Smooth muscle cell of the pulmonary artery (primary cell): ENCODE results near the gene EEF1AKMT3. TPM values are rescaled to one million over a fixed set of nuclear protein-coding genes. Genes with fewer than 3 reads are reported as not detected.

Experiments used
- total RNA-seq: library from RNA; depleted of rRNA; stranded (reverse); fragments of >200 nt; gene quantifications from 2 replicates; pipeline ENCODE4 v1.2.3, GENCODE V29; 2014

Gene EEF1AKMT3
- 6.1 and 10.7 TPM in 2 replicates for total RNA-seq

DNA sequence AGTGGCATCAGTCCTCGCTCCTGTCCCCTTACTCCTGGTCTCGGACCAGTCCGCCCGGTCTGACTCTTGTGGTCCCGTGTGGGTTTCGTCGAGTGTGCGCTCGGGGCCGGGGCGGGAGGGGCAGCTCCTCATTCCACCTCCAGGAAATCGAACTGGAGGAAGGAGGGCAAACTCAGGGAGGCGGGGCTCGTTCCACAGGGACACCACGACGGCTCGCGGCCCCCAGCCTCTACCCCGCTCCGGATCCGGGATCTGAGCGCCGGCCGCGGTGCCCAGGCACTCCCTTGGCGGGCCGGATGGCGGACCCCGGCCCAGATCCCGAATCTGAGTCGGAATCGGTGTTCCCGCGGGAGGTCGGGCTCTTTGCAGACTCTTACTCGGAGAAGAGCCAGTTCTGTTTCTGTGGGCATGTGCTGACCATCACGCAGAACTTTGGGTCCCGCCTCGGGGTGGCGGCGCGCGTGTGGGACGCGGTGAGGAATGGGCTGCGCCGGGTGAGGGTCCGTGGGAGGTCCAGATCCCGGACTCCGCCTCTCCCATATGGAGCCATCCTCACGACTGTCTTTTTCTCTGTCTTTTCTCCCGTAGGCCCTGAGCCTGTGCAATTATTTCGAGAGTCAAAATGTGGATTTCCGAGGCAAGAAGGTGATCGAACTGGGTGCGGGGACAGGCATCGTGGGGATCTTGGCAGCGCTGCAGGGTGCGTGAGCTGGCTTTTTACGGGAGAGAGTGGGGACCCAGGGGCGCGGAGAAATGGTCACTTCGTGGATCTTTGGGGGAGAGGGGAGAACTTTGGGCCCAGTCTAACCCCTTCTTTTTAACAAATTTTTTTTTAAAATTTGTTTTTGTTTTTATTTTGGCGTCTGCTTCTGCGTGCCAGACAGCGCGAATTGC is at the start of gene EEF1AKMT3:
TSS of gene EEF1AKMT3 (plus strand) at position 186 of the 894 bp plus-strand sequence. CDS start at position 297, 111 bp downstream.

DNA sequence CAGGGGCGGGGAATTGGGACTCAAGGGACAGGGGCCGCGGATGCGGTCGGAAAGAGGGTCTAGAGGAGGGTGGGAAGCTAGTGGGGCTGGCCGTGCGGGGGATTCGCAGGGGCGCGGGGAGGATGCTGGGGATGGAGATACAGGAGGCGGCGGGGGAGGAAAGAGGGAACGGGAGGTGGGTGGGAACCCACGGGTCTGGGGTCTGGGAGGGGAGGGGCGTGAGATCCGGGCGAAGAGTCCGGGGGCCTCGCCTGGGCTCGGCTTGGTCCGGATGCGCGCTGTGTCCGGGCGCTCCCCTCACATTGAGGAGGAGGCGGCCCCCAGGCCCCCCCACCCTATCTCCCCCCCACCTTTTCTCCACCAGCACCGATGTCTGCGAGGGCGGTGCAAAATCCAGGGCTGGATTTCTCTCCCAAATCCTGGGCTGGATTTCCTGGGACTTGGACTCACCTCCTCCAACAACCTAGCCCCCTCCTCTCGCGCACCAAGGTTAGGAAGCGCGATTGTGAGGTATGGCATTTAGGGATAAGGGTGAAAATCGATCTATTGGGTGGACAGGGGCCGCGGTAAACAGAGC is 33.7 kb upstream of the EEF1AKMT3 start, which contains the start of gene AGAP2:
TSS of gene AGAP2 (minus strand) at position 82 of the 577 bp plus-strand sequence. CDS start 496 bp downstream, outside the sequence.

DNA sequence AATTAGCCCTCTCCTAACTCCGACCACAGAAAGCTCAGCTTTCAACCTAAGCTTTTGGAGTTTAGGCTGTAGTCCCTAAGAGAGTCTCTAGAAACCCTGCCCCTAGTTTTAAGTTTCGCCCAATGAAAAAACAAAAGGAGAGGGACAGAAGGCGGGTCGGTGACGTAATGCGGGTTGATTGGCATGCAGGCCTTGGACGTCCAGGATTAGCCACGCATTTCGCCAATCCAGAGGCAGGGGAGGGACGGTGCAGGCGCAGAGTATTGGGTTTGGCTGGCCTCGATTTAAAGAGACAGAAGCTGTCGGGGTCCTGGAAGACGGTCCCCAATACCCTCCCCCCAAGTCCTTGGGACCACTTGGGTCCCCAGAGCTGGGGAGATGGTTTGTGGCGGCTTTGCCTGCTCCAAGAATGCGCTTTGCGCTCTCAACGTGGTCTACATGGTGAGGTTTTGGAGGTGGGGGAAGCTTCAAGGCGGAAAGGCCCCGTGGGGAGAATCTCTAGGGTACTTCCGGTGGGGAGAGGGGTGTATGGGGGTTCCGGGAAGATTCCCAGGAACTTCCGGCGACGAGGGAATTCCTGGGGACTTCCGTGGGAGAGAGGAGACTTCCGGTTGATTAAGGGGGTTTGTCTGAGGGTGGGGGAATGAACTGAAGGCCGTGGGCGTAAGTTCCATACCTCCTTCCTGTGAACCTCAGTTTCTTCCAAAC is 27.5 kb upstream of the EEF1AKMT3 start, which contains the start of gene TSPAN31:
TSS of gene TSPAN31 (plus strand) at position 263 of the 708 bp plus-strand sequence. CDS start at position 379, 116 bp downstream.

DNA sequence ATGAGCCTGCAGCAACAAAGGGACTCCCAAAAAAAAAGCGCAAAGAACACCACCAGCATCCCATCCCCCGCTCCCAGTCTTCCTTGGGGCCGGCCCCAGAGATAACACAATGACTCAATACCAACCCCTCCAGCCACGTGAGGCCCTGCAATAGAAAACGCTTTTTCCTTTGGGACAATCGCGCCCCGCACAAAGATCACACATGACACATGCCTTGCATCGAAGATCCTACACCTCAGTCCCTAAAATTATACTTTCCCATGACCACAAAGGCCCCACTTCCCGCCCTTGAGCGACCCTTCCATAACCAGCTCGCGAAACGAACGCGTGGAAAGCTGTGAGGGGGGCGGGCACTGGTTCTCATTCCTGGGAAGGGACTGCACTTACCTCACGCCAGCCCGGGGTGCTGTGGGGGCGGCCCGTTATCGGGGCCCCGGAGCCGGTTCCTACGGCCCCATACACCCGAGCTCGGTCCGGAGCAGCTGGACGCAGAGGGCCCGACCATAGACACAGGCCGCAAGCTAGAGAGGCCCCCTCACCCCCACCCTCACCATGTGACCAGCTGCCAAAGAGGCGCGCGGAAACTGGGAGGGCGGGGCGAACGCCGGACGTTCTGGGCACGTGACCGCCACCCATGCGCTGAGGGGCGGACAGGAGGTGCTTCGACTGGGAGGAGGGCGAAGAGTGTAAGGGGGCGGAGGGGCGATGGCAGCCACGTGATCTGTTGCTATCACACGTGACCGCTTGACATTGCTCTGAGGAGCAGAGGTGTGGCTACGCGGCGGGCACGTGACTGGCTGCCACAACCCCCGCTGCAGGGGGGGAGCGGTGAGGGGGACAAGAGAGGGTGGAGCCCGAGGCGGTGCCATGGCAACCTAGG is 20.4 kb upstream of the EEF1AKMT3 start, which contains the start of gene CDK4:
TSS of gene CDK4 (minus strand) at position 523 of the 880 bp plus-strand sequence. CDS start 593 bp downstream, outside the sequence.

DNA sequence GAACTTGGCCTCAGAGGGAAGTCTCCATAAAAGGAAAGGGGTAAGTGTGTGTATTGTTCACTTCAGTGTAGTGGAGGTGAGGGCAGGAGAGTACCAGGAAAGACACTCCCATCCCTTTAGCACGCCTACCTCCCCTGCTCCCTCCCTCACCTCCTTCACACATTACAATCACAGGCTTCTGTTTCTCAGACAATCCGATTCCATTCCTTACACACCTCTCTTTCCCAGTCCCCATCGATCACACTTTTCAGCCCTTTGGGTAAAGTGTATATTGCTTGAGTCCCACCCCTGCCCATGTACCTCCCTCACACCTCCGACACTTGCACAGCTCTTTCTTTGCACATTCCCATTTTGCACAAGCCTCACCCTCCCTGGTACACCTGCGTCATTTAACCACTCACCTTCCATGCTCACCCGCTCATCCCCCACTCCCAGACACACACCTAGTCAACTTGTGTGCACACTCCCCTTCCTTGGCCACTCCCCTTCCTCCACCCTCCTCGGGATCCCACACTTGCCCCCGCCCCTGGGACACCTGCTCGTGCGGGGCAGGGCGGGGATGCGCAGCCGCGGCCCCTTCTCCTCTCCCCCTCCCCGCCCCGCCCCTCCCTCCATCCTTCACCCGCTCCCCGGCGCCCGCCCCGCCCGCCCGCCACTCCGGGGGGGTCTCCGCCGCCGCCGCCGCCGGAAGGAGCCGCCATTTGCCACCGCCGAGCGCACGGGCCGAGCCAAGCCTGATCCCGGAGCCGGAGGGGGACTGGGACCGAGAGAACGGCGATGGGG is 17.8 kb upstream of the EEF1AKMT3 start, which contains the start of gene MARCHF9:
TSS of gene MARCHF9 (plus strand) at position 693 of the 783 bp plus-strand sequence. CDS start 426 bp downstream, outside the sequence.

DNA sequence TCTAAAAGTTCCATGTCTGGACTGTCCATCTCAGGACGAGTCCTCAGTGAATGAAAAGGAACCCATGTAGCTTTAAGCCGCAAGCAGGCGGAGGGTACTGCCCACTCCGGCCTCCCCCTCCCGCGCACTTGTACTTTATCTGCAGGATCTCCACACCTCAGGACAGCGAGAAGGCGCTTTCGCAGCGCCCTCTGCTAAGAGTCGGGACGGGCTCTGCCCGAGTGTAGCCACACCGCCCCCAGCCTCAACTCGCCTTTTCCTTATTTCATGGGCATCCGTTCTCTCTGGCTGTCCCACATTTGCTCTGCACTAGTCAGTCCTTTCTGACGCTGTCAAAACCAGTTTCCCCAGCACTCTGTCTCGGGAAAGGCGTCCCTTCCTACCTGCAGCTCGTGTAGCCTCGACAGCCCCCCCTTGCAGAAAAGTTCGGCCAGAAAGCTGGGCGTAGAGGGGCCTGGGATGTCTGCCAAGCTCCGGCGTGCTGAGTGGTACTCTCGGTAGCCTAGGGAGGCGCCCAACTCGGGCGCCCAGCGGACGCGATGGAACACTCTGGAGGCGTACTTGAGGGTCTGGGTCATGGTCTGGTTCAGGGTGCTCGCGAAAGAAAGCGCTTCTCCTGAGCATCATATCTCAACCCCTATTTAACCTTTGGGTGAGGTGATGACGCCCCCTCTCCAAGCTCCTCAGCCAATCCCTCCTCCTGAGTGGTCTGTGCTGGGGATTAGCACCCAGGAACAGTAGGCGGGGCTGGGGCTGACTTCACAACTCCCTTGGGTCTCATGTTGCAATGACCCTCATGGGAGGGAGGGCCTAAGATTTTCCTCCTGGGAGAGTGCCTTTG is 5.7 kb upstream of the EEF1AKMT3 start, which contains the start of gene CYP27B1:
TSS of gene CYP27B1 (minus strand) at position 615 of the 841 bp plus-strand sequence. CDS start at position 578, 37 bp downstream.

DNA sequence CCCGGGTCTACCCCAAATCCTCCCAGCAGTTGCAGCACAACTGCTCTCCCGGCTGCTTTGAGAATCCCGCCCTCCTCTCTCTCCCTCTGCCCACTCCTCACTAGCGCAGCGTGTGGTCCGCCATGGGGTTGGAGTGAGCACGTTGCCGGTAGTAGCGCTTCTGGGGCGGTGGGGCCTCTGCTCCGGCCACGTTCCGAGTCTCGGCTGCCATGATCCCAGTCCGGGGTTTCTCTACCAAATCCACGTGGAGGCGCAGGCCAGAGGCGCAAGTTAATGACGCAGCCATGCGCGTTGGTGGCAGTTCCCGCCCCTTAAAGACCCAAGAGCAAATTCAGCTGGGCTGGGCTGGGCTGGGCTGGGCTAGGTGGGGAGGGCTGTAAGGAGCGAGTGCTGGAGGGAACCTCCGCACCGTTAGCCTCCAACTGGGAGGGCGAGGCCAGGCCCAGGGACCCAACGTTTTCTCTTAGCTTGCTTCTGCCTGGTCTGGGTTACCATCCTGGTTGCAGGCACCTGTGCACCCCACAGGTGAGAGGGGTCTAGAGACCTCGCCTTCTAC is 463 bp upstream of the EEF1AKMT3 start, which contains the start of gene METTL1:
TSS of gene METTL1 (minus strand) at position 233 of the 556 bp plus-strand sequence. CDS start at position 211, 22 bp downstream.

DNA sequence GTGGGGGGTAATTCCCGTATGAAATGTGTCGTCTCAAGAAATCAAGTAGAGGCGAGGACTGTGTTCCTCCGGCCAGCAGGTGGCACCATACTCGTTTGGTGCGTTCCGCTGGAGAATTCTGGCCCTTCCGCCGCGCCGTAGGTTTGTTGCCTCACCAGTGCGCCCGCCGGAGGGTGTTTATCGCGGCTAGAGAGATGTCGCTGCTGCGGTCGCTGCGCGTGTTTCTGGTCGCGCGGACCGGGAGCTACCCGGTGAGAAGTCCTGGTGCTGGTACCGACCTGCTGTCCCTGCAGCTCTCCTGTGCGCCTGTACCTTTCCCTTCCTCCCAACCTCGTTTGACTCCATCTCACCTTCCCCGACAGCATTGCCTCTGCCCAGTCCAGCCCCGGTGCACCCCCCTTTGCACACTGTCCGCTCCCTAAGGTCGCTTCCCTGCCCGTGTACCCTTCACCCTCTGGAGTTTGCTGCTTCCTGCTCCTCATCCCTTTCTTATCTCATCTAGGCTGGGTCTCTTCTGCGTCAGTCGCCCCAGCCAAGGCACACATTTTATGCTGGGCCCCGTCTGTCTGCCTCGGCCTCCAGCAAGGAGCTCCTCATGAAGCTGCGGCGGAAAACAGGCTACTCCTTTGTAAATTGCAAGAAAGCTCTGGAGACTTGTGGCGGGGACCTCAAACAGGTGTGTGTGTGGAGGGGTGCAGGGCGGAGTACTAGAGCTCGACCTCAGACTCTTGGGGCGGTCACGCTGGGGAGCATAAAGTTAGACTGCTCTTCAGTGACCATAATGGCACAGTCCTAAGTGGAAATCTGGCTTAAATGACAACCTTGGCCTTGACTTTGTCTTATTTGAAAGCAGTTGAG is 10.4 kb downstream of the EEF1AKMT3 start, which contains the start of gene TSFM:
TSS of gene TSFM (plus strand) at position 180 of the 858 bp plus-strand sequence. CDS start at position 195, 15 bp downstream.

Other genes starting within 250 kb of the EEF1AKMT3 start
- gene MBD6, start 249.8 kb upstream of the EEF1AKMT3 start, total RNA-seq, result 8.2 and 15.3 TPM in 2 replicates
- gene DCTN2, start 225.4 kb upstream of the EEF1AKMT3 start, total RNA-seq, result 99.9 and 100.0 TPM in 2 replicates
- gene KIF5A, start 222.6 kb upstream of the EEF1AKMT3 start, total RNA-seq, result 0.98 and 2.1 TPM in 2 replicates
- 22.9 and 28.2 TPM in 2 replicates for gene PIP4K2C, start 181.4 kb upstream of the EEF1AKMT3 start, total RNA-seq
- gene DTX3, start 167.8 kb upstream of the EEF1AKMT3 start, total RNA-seq, result 15.6 and 24.3 TPM in 2 replicates
- 31.5 and 31.7 TPM in 2 replicates for gene ARHGEF25, start 161.2 kb upstream of the EEF1AKMT3 start, total RNA-seq
- gene B4GALNT1, start 139.4 kb upstream of the EEF1AKMT3 start, total RNA-seq, result 6.4 and 14.5 TPM in 2 replicates
- 330 and 353 TPM in 2 replicates for gene OS9, start 78.5 kb upstream of the EEF1AKMT3 start, total RNA-seq
- gene AGAP2, start 33.9 kb upstream of the EEF1AKMT3 start, total RNA-seq, result 0.17 and 0.20 TPM in 2 replicates
- gene TSPAN31, start 27.6 kb upstream of the EEF1AKMT3 start, total RNA-seq, result 51.1 and 81.8 TPM in 2 replicates
- gene CDK4, start 20.3 kb upstream of the EEF1AKMT3 start, total RNA-seq, result 152 and 184 TPM in 2 replicates
- gene MARCHF9, start 17.5 kb upstream of the EEF1AKMT3 start, total RNA-seq, result 4.2 and 6.2 TPM in 2 replicates
- gene CYP27B1, start 5.5 kb upstream of the EEF1AKMT3 start, total RNA-seq, result 0.20 and 0.79 TPM in 2 replicates
- 6.2 and 13.6 TPM in 2 replicates for gene METTL1, start 509 bp upstream of the EEF1AKMT3 start, total RNA-seq
- 16.0 and 17.1 TPM in 2 replicates for gene TSFM, start 10.2 kb downstream of the EEF1AKMT3 start, total RNA-seq
- gene AVIL, start 46.1 kb downstream of the EEF1AKMT3 start, total RNA-seq, result 4.0 and 4.2 TPM in 2 replicates
- gene CTDSP2, start 74.1 kb downstream of the EEF1AKMT3 start, total RNA-seq, result 81.6 and 108 TPM in 2 replicates
- 2.8 and 9.8 TPM in 2 replicates for gene ATP23, start 169.0 kb downstream of the EEF1AKMT3 start, total RNA-seq